Heart left ventricle (tissue), 13 donors: ENCODE results near the gene RANBP3.
A peak's percentile ranks its signal among the peaks of the same experiment; 100 is the strongest.

Experiments used
- POLR2A ChIP-seq, 2 donors: fragments of 450-650 bp; IDR thresholded peaks; one replicate each; pipeline ENCODE4 v1.6.1; 2017; ENCODE audit warnings: antibody characterized with exemption in 2 of 2, mild to moderate bottlenecking in 2 of 2, moderate library complexity in 2 of 2
- TF ChIP-seq, protein P1 (sequence below), 12 donors: fragments of 200-600 bp; sonication (generic) in 4 of 12; IDR thresholded peaks; one replicate each; pipeline versions ENCODE4 v1.5.0 to v1.8.0; 2018 to 2022; ENCODE audit warnings: antibody characterized with exemption in 12 of 12, mild to moderate bottlenecking in 5 of 12
- donor health status: ischemic (EF 13 %, LVEDD 7.1; RV severe dilation, severe dysfunction).
- donor health status: DM: no; HTN: yes; CAD: no.
- donor health status: DM: no; HTN: no; CAD: no.
- donor health status: ischemic (EF 25% LVEDD 6.9; RV normal size, moderate dysfunction).
- donor health status: ischemic (EF 25% LVEDD 5.7; RV mildly dilated, moderate dysfunction).
- donor health status: ischemic (EF 35%, LVEDD 5.7; RV mildly dilated, moderate dysfunction).
- donor health status: nonischemic (EF 11% LVEDD 7.7; RV severe dilation, severe dysfunction).
- donor health status: DM: yes; HTN: yes; CAD: no.
- donor health status: PGD.
- donor health status: ischemic (EF 29% LVEDD 5.4; RV normal size, mild dysfunction).
- donor health status: nonischemic (EF 23%, LVEDD 6.1; RV moderate dilation, normal function).

- TF ChIP-seq, protein P1, sequence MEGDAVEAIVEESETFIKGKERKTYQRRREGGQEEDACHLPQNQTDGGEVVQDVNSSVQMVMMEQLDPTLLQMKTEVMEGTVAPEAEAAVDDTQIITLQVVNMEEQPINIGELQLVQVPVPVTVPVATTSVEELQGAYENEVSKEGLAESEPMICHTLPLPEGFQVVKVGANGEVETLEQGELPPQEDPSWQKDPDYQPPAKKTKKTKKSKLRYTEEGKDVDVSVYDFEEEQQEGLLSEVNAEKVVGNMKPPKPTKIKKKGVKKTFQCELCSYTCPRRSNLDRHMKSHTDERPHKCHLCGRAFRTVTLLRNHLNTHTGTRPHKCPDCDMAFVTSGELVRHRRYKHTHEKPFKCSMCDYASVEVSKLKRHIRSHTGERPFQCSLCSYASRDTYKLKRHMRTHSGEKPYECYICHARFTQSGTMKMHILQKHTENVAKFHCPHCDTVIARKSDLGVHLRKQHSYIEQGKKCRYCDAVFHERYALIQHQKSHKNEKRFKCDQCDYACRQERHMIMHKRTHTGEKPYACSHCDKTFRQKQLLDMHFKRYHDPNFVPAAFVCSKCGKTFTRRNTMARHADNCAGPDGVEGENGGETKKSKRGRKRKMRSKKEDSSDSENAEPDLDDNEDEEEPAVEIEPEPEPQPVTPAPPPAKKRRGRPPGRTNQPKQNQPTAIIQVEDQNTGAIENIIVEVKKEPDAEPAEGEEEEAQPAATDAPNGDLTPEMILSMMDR (IDR thresholded peaks at IDR 0.05), result no peak
- peak in 1 of 2 donors; percentile 80 for TF ChIP-seq POLR2A (IDR thresholded peaks at IDR 0.05)
Observed at GRCh38 chr19:5977785-5978605, at the start of gene RANBP3.
